ENCODE data around the gene PTGIR.

PTGIR gene

GRCh38 chr19:46600384-46601317 is 24.2 kb downstream of the PTGIR start:
- peak; percentile 94 for DNase-seq (ENCODE audit: low spot score)

DNA sequence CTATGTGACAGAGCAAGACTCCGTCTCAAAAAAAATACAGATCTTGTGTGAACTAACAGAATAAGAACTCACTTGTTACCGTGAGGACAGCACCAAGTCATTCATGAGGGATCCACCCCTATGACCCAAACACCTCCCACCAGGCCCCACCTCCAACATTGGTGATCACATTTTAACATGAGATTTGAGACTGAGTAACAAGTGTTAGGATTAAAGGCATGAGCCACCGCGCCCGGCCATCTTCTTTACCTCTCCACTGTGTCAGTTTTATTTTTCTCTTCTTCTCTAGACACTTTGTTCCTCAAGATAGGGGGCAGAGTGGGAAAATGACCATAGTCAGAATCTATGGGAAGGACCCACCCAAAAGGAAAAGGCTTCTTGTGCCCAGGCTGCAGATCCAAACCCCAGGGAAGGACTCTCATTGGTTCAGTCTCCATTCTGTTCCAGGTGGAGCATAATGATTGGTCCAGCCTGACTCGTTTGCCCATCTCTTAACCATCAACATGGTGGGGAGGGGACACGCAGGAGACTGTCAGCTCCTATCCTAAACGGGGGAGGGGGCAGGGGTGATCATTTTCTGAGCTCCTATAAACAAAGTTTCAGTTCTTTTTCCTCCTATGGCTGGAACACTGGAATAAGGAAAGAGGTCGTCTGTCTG is 25.0 kb downstream of the PTGIR start:
- DNase-seq (ENCODE audit: low spot score) = no peak

DNA sequence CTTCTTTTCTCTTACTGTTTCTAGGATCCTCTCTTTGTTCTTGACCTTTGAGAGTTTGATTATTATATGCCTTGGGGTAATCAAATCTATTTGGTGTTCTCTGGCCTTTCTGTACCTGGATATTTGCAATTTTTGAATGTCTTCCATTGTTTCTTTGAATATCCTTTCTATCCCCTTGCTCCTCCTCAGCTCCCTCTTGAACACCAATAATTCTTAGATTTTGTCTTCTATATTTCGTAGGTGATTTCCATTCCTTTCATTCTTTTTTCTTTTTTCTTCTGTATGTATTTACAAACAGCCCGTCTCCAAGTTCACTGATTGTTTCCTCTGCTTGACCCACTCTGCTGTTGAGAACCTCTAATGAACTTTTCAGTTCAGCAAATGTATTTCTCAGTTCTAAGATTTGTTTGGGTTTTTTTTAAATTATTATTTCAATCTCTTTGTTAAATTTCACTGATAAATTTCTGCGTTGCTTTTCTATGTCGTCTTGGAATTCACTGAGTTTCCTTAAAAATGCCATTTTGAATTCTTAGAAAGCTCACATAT is 26.4 kb downstream of the PTGIR start:
- DNase-seq (ENCODE audit: low spot score) = no peak

DNA sequence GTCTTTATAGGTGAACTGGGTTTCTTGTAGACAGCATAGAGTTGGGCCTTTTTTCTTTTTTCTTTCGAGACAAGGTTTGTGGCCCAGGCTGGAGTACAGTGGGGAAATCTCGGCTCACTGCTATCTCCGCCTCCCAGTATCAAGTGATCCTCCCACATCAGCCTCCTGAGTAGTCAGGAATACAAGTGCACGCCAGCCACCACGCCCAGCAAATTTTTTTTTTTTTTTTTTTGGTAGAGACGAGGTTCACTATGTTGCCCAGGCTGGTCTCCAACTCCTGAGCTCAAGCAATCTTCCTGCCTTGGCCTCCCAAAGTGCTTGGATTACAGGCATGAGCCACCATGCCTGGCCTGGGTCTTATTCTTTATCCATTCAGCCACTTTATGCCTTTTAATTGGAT is 28.9 kb downstream of the PTGIR start:
- no peak for DNase-seq (ENCODE audit: low spot score)

DNA sequence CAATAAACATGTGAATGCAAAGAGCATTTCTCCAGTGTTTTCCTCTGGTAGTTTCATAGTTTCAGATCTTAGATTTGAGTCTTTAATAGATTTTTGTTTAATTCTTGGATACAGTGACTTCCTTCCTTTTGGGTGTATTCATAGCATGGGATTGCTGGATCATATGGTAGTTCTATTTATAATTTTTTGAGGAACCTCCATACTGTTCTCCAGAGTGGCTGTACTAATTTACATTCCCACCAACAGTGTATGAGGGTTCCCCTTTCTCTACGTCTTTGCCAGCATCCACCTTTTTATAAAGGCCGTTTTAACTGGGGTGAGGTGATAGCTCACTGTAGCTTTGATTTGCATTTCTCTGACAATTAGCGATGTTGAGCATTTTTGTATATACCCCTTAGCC is 33.0 kb downstream of the PTGIR start:
- DNase-seq (ENCODE audit: low spot score) = no peak

DNA sequence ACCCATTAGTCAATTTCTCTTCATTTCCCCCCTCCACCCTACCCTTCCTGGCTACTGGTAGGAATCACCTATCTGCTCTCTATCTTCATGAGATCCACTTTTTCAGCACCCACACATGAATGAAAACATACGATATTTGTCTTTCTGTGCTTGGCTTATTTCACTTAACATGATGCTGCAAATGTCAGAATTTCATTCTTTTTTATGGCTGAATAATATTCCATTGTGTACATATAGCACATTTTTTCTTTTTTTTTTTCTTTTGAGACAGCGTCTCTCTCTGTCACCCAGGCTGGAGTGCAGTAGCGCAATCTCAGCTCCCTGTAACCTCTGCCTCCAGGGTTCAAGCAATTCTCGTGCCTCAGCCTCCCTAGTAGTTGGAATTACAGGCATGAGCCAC is 33.6 kb downstream of the PTGIR start:
- DNase-seq (ENCODE audit: low spot score) = no peak

GRCh38 chr19:46587861-46588260 is 37.0 kb downstream of the PTGIR start:
- no peak for DNase-seq (ENCODE audit: low spot score)

DNA sequence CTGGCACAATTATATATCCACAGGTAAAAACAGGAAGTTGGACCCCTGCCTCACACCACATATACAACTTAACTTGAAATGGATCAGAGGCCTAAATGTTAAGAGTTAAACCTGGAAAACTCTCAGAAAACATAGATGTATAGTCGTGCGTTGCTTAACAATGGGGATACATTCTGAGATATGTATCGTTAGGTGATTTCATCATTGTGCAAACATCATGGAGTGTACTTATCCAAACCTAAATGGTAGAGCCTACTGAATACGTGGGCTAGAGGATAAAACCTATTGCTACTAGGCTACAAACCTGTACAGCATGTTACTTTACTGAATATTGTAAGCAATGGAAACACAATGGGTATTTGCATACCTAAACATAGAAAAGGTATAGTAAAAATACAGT is 38.6 kb downstream of the PTGIR start:
- DNase-seq (ENCODE audit: low spot score) = no peak

- DNase-seq (ENCODE audit: low spot score) = no peak
These were observed 39.4 kb downstream of the PTGIR start for GRCh38 chr19:46585539-46585938.

- no peak for DNase-seq (ENCODE audit: low spot score)
These were observed 44.6 kb downstream of the PTGIR start for GRCh38 chr19:46580247-46580646.

- DNase-seq (ENCODE audit: low spot score) = peak; percentile 19
These were observed 45.5 kb downstream of the PTGIR start for GRCh38 chr19:46579361-46579879.

- DNase-seq (ENCODE audit: low spot score) = no peak
These were observed 46.4 kb downstream of the PTGIR start for GRCh38 chr19:46578450-46578849.

DNA sequence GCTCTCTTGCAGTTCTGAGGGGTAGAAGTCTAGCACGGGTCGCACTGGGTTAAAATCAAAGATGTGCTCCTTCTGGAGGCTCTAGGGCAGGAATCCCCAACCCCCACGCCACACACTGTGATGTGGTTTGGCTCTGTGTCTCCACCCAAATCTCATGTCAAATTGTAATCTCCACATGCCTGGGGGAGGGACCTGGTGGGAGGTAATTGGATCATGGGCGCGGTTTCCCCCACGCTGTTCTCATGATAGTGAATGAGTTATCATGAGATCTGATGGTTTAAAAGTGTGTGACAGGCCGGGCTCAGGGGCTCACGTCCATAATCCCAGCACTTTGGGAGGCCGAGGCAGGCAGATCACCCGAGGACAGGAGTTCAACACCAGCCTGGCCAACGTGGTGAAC is 50.4 kb downstream of the PTGIR start:
- peak; percentile 23 for DNase-seq (ENCODE audit: low spot score)

- no peak for DNase-seq (ENCODE audit: low spot score)
These were observed 51.0 kb downstream of the PTGIR start for GRCh38 chr19:46573679-46574498.

DNA sequence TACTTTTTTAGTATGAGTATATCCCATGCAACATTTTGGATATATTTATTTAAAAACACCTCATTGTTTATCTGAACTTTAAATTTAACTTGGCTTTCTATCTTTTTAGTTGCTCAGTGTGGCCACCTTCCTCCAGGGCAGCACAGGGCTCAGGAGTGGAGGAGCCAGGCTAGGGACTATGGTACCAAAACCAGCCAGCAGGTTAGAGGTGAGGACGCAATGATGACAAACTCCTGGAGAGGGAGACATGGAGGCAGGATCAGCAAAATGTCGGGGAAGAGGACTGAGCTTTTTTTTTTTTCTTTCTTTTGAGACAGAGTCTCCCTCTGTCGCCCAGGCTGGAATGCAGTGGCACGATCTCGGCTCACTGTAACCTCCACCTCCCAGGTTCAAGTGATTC is 53.4 kb downstream of the PTGIR start:
- no peak for DNase-seq (ENCODE audit: low spot score)
